CD4-positive, alpha-beta T cell treated with Interferon gamma for 1 hour (primary cell): ENCODE data around the gene GAS2L2.
"Not testable (repeated sequence)": the region's sequence is repeated elsewhere in the genome, so short reads cannot be mapped to it uniquely, and the experiment has no call there.

Experiments
- DNase-seq: peaks from one replicate; pipeline ENCODE4 v3.0.0-alpha.2; 2020

Gene GAS2L2

DNA sequence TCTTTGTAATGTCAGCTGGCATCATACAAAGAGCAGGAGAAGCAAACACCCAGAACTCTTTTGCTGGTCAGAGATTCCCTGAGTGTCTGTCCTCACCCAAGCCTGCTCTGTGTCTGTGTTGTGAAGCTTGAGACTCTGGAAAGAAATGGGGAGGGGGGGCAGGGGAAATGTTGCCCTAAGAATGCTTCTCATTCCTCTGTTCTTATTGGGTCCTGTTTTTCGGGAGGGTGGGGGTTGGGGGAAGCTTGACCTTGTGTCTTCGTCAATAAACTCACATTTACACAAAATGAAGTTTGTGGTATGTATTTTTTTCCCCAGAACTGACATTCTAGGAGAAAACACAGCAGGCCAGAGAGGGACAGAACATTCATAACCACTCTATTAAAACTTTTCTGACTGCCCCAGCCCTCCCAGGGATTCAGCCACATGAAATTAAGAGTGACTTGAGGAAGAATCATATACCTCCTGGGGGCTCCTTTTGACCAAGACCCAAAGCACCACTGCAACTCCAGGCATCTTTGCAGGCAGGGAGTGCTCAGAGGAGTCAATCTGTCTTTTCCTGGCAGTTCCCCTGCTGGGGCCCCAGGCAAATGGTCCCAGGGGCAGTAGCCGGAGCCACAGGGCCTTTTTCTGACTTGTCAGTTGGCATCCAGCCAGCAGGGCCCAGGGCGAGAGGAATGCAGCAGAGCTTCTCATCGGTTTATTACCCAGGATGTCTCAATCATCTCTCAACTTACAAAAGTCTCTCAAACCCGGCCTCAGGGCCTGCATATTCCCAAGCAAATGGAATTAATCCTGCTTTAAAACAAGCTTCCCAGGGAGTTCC lies 26.7 kb downstream of the GAS2L2 start:
- no peak for DNase-seq

DNA sequence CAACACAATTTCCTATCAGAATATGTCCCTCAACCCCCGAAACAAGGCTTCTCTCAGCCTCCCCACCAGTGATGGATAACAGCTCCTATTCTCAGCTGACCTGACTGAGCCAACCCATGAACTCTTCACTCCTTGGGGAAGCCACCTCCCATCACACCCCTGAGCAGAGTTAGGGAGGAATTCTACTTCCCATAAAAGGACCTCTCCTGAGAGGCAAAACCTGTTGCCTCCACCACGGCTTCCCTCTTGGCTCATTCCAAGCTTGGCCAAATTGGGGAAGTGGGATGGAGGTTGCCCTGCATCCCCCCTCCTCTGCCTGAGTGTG lies 27.3 kb downstream of the GAS2L2 start:
- no peak for DNase-seq

DNA sequence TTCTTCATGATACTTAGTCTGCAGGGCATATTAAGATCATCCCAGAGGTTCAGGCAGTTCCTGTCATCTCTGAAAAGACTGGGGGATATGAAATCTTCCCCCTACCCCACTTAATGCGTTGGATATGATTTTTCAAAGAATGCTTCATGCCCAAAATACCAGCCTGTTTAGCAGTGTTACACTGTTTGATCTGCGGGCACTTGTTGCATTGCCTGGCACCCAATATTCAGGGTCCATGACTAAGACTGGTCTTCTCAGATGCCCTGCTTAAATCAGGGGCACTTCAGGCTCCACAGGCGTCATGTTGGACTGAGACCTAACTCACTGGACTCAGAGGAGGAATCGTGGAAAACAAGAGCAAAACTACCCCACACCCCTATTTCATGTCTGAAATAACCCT lies 28.0 kb downstream of the GAS2L2 start:
- no peak for DNase-seq

GRCh38 chr17:35723735-35724134 lies 29.3 kb downstream of the GAS2L2 start:
- DNase-seq, result no peak

DNA sequence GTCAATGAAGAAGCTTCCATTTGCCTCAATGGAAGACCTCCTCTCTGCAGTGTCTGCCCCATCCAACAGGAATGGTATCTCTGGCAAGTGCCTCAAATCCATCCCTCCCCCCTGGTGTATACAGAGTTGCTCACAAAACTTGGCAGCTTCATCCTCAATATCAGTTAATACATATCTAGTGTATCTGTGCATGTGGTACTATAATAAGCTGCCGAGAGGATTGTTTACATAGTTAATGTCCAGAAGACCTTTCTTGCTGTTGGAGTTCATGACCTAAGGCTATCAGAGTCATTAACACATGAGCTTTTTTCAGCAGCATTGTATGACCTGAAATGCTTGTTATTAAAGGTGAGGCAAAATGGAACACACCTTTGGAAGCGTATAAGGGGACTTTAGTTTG lies 35.6 kb downstream of the GAS2L2 start:
- DNase-seq, result no peak

DNA sequence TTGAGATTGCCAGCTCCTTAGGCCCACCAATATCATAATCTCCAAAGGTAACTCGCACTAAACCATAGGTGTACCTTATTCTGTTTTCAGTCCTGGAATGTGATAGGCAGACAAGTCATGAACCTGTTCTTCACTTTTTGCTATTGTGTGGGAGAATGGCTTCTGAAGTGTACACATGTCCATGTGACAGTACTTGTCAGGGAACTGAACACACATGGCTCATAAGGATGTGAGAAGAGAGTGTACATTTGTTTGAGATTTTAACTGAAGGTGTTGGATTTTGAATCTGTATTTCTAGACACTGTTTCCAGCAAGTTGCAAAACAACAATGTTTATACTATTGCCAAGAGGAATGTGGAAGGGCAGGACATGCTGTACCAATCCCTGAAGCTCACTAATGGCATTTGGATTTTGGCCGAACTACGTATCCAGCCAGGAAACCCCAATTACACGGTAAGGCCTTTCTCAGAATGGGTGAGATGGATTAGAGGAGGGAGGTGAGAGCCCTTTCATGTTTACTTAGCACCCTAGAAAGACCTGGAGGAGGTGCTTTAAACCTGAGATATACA lies 36.1 kb downstream of the GAS2L2 start:
- no peak for DNase-seq

DNA sequence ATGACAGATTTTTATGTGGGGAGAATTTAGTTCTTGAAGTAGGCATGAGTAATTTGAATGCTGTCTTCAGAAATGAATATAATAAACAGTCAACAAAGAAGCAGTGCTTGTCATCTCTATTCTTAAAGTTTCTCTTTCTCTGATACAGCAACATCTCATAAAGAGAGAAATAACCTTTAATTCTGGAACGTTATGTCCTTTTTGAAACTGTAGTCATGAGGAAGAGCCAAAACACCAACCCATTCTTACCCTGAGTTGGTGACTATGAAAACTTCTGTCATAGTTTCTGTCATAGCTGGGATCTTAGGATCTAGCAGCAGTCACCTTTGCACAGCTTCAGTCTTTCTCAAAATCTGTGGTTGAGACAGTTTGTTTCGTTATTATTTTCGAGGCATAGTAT lies 36.9 kb downstream of the GAS2L2 start:
- no peak for DNase-seq

DNA sequence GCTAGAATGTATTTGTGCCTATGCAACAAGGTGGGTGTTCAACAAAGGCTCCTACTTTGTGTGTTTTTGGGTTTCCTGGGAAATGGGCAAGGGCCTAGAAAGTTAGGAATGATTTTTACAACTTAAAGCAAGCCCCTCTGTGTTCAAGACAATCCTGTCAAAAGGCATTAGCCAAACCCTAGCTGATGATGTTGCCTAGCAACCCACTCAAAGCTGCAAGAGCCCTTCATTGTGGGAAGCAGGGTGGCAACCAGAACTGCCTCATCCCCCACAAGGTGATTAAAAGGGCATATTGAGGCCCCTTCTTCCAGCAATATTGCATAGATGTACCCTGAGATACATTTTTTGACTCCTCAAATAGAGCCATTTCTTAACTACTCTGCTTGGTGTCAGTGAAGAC lies 37.6 kb downstream of the GAS2L2 start:
- no peak for DNase-seq

DNA sequence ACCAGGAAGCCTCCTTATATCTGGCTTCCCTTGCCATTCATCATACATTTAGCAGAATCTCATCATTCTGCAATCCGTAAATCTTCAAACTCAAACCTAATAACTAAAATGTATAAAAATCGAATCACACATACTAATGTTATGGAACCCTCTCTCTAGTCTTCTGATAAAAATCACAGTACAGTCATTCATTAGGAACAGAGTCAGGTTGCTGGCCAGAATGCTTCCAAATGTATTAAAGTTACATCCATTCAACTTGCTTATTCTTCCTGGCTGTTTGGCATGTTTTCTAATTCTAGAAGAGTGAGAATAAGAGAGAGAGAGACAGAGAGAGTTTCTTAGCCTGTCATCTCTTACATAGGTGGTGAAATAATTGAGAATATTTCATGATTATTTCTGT lies 38.1 kb downstream of the GAS2L2 start:
- no peak for DNase-seq

- no peak for DNase-seq
These were observed 39.8 kb downstream of the GAS2L2 start for GRCh38 chr17:35713069-35713728.

DNA sequence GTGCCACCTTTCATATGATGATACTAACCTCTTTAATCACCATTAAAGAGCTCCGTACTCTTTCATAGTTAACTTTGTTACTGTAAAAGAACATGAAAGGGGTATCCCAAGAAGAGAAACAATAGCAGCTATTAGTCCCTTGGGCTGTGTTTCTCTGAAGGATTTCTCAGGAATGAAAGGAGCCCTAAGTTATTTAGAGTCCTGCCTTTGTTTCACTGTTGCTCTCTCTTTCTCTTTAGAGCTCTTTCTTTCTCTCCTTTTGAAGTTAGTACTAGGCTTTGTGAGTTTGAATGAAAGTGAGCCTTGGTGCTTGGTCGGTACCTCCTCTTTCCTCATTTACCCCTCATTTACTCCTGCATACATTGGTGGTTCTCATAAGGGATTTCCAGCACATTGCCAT lies 42.1 kb downstream of the GAS2L2 start:
- DNase-seq, result no peak

- DNase-seq, result no peak
These were observed 43.2 kb downstream of the GAS2L2 start for GRCh38 chr17:35709874-35710273.

DNA sequence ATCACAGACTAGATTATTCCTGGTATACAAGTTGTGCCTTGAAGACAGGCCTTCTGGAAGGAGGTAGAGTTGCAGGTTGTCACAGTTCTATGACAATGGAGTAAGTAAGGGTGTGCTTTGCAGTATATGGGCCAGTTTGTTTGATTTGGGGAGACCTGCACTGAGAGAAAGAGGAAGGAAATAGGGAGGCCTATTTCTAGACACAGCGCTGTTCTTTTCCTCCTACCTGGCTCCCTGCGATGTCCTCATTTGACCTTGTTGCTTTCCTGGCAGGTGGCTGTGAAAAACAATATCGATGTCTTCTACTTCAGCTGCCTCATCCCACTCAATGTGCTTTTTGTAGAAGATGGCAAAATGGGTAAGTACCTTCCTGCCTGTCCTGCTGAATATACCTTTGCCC lies 44.1 kb downstream of the GAS2L2 start:
- DNase-seq, result no peak

DNA sequence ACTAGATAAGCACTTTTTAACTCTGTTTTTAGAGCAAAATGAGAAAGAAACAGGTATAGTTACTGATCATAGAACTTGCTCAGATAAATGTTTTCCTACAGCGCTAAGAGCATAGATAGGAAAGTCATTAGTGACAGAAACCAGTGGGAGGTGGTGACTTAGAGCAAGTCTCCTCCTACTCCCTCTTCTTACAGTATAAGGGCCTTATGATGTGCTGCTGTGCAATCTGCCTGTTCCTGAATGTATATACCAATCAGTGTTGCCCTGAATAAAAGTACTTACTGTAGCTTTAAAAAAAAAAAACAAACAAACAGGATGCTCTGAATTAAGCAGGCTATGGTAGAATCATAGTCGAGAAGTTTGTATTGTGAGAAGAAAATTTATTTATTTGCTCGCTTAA lies 44.9 kb downstream of the GAS2L2 start:
- DNase-seq, result no peak

DNA sequence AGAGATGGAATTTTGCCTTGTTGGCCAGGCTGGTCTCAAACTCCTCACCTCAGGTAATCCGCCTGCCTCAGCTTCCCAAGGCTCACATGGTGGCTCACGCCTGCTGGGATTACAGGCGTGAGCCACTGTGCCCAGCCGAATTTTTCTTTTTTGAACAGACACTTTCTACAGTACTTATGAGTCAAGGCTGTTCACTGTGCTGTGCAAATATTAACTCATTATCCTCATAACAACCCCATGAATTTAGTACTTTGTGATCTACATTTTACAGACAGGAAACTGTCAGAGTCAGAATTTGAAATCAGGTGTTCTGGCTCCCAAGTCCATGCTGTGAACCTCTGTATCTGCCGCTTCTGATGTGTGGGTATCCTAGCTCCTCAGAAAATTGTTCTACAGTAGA lies 47.3 kb downstream of the GAS2L2 start:
- DNase-seq, result no peak

DNA sequence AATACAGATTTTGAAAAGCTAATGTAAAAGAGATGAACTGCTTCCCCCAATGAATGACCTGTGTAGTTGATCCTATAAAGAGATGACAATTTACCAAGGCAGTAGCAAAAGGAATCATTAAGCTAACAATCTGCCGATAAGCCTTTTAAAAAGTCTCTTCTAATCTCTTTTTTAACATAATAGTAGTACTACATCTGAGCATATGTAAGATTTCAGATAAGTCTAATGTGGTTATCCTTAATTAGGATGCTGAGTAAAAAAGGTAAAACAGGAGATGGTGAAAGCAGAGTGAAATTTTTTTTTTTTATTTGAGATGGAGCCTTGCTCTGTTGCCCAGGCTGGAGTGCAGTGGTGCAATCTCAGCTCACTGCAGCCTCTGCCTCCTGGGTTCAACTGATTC lies 47.8 kb downstream of the GAS2L2 start:
- no peak for DNase-seq

DNA sequence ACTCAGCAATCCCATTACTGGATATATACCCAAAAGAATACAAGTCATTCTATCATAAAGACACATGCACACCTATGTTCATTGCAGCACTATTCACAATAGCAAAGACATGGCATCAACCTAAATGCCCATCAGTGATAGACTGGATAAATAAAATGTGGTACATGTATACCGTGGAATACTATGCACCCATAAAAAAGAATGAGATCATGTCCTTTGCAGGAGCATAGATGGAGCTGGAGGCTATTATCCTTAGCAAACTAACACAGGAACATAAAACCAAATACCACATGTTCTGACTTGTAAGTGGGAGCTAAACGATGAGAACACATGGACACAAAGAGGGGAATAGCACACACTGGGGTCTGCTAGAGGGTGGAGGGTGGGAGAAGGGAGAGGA lies 49.7 kb downstream of the GAS2L2 start:
- not testable (repeated sequence) for DNase-seq

- DNase-seq, result no peak
These were observed 51.5 kb downstream of the GAS2L2 start for GRCh38 chr17:35701491-35701890.

DNA sequence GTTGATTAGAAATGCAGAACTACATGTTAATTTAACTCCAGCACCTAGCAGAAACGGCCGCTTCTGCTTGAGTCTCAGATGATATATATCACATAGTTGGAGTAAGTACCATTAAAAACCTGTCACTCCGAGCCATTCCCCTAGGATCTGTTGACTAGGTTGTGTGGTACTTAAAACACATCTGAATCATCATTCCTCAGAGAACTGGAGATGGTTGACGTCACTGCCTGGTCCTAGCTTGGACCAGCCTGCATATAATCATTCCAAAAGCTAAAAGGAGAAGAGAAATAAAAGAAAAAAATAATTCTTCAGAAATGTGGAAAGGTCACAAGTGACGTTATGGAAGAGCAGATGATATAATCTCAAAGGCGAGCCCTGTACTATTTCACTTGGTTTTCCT lies 52.9 kb downstream of the GAS2L2 start:
- no peak for DNase-seq

DNA sequence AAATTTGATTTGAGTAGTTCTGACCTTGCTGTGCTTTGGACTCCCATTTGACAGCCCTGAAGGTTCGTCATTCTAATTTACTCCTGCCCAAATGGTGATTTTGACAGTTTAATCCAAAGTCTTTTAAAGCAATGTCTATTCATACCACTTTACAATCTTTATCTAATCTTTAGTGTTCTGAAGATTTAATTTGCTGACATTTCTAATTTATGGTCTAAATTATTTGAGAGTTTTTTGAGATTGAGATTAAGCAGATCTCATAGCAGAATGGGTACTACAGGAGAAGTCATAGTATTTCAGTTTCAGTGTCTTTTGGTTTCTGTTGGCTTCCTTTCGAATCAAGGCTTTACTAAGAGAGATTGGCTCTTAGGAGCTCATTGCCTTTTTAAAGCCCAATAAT lies 54.2 kb downstream of the GAS2L2 start:
- no peak for DNase-seq

GRCh38 chr17:35695613-35696012 lies 57.4 kb downstream of the GAS2L2 start:
- DNase-seq, result no peak

DNA sequence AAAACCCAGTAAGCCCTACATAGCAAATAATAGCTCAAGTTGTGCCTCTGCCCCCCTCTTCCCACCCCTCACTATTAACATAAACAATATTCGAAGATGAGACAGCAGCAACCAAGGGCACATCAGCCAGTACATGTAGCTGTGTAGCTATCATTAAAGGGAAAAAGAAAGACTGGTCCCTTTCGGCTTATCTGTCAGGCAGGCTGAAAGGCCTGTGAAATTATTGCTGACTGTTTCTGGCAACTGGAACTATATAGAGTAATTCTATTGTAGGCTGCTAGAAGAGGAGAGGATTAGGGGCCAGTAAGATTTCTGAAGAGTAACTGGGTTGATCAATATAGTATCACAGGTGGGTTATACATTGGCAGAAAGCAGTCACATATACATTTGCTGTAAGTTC lies 58.1 kb downstream of the GAS2L2 start:
- DNase-seq, result no peak
